ENCODE results near the gene CORT. TPM values are rescaled to one million over a fixed set of nuclear protein-coding genes. Genes with fewer than 3 reads are reported as not detected.
"Not testable (repeated sequence)": the region's sequence is repeated elsewhere in the genome, so short reads cannot be mapped to it uniquely, and the experiment has no call there.

Gene CORT
- total RNA-seq, 2 experiments from 2014 or later, result 0.29 to 0.47 TPM

DNA sequence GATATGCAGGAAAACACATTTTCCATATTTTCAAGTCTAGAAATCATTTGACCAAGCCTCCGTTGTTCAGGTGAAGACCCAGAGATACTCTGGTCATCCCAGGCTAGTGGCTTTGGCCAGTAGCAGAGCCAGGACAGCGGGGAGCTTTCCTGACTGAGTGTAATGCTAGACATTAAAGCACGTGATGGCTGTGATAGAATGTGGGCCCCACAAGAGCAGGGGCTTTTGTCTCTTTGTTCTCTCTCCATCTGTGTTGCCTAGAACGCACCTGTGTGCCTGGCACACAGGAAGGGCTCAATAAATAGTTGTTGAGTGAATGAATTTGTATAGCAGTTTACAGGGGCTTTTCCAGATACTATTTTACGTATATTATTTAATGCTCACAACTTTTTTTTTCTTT is 9.0 kb upstream of the CORT start:
- Mint-ChIP-seq H3K4me3 (no peak overlapping the region), H3K27me3 (ENCODE audit: low read depth) (no peaks in the 10 kb centered on the region), H3K9me3 (no peaks in the 10 kb centered on the region), H3K36me3 (ENCODE audit: low read depth) (no peaks in the 10 kb centered on the region), H3K4me1 (ENCODE audit: low read depth) (no peaks in the 10 kb centered on the region), H3K27ac (no peak overlapping the region)
- intact Hi-C loops (cut with micrococcal nuclease), result no loop called here
- CTCF ChIA-PET, result no interaction called here
- DNase-seq, result no peak

DNA sequence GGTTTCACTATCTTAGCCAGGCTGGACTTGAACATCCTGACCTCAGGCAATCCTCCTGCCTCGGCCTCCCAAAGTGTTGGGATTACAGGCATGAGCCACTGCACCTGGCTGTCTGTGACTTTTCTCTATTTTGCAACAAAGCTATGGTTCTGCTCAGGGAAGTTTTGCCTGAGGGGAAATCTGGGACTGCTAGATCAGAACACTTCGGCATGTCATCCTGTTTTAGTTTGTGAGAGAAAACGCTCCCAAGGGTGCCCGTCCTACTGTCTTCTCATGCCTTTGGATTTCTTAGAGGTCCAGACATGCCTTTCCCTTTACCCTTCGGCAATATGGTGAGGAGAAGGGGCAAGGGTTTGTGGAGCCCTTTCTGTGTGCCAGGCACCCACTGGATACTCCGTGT is 5.6 kb upstream of the CORT start:
- CTCF ChIA-PET, result interaction anchor here (0.7 kb wide), 1 partner anchor 21 kb away, joined by 4 read pairs; no protein-coding TSS in a partner anchor
- Mint-ChIP-seq H3K27ac (no peak overlapping the region), H3K4me3 (no peak overlapping the region)

GRCh38 chr1:10444795-10445397 is 4.9 kb upstream of the CORT start:
- Mint-ChIP-seq H3K27me3 (ENCODE audit: low read depth) (no peaks in the 10 kb centered on the region), H3K27ac (no peak overlapping the region), H3K9me3 (no peaks in the 10 kb centered on the region), H3K4me1 (ENCODE audit: low read depth) (no peaks in the 10 kb centered on the region), H3K36me3 (ENCODE audit: low read depth) (peaks cover 2% of the 10 kb centered on the region), H3K4me3 (no peak overlapping the region)
- intact Hi-C loops (cut with micrococcal nuclease), result no loop called here
- CTCF ChIA-PET, result interaction anchor here (0.7 to 1.0 kb wide), 2 partner anchors 10 to 20 kb away, joined by 4 read pairs; no protein-coding TSS in a partner anchor
- DNase-seq, result no peak

More for the DNA sequence above, 5.6 kb upstream of the CORT start:
- Mint-ChIP-seq H3K4me1 (ENCODE audit: low read depth) (no peaks in the 10 kb centered on the region), H3K27me3 (ENCODE audit: low read depth) (no peaks in the 10 kb centered on the region), H3K36me3 (ENCODE audit: low read depth) (peaks cover 2% of the 10 kb centered on the region), H3K9me3 (no peaks in the 10 kb centered on the region)
- intact Hi-C loops (cut with micrococcal nuclease), result no loop called here
- no peak for DNase-seq

- Mint-ChIP-seq H3K27me3 (ENCODE audit: low read depth) (no peaks in the 10 kb centered on the region), H3K4me3 (no peak overlapping the region), H3K9me3 (no peaks in the 10 kb centered on the region), H3K27ac (no peak overlapping the region), H3K4me1 (ENCODE audit: low read depth) (no peaks in the 10 kb centered on the region), H3K36me3 (ENCODE audit: low read depth) (peaks cover 2% of the 10 kb centered on the region)
- intact Hi-C loops (cut with micrococcal nuclease), result no loop called here
- no peak for DNase-seq
- CTCF ChIA-PET, result interaction anchor here (0.8 kb wide), 1 partner anchor 48 kb away, joined by 3 read pairs; no protein-coding TSS in a partner anchor
Observed at GRCh38 chr1:10446790-10447422, 2.9 kb upstream of the CORT start.

- intact Hi-C loops (cut with micrococcal nuclease), result no loop called here
- CTCF ChIA-PET, result no interaction called here
Observed at GRCh38 chr1:10450156-10450814, 454 bp downstream of the CORT start.

GRCh38 chr1:10450836-10451235 is 1.0 kb downstream of the CORT start:
- intact Hi-C loops (cut with micrococcal nuclease), result no loop called here
- Mint-ChIP-seq H3K4me1 (ENCODE audit: low read depth) (no peaks in the 10 kb centered on the region), H3K27ac (no peak overlapping the region), H3K9me3 (no peaks in the 10 kb centered on the region), H3K36me3 (ENCODE audit: low read depth) (peaks cover 4% of the 10 kb centered on the region), H3K27me3 (ENCODE audit: low read depth) (no peaks in the 10 kb centered on the region), H3K4me3 (no peak overlapping the region)
- DNase-seq, result no peak
- CTCF ChIA-PET, result no interaction called here

More at GRCh38 chr1:10450156-10450814, 454 bp downstream of the CORT start:
- Mint-ChIP-seq H3K27ac (no peak overlapping the region), H3K27me3 (ENCODE audit: low read depth) (no peaks in the 10 kb centered on the region), H3K36me3 (ENCODE audit: low read depth) (peaks cover 4% of the 10 kb centered on the region), H3K4me1 (ENCODE audit: low read depth) (no peaks in the 10 kb centered on the region), H3K9me3 (no peaks in the 10 kb centered on the region), H3K4me3 (no peak overlapping the region)
- DNase-seq, result no peak

DNA sequence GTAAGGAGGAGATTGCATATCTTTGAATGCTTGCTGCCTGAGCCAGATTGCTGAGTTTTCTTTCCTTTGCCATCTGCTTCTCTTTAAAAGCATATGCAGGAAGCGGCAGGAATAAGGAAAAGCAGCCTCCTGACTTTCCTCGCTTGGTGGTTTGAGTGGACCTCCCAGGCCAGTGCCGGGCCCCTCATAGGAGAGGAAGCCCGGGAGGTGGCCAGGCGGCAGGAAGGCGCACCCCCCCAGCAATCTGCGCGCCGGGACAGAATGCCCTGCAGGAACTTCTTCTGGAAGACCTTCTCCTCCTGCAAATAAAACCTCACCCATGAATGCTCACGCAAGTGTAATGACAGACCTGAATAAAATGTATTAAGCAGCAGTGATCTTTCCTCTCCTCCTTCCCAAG is 1.5 kb downstream of the CORT start:
- H3K4me1 Mint-ChIP-seq (ENCODE audit: low read depth), result no peaks in the 10 kb centered on the region
- CTCF ChIA-PET, result no interaction called here
- H3K4me3 Mint-ChIP-seq, result no peak overlapping the region
- peaks cover 7% of the 10 kb centered on the region for H3K36me3 Mint-ChIP-seq (ENCODE audit: low read depth)
- no peaks in the 10 kb centered on the region for H3K9me3 Mint-ChIP-seq
- DNase-seq, result no peak
- intact Hi-C loops (cut with micrococcal nuclease), result no loop called here
- H3K27me3 Mint-ChIP-seq (ENCODE audit: low read depth), result no peaks in the 10 kb centered on the region
- H3K27ac Mint-ChIP-seq, result no peak overlapping the region

- H3K4me1 Mint-ChIP-seq (ENCODE audit: low read depth), result peaks cover 6% of the 10 kb centered on the region
- H3K27ac Mint-ChIP-seq, result peak overlapping the region; percentile 4
- H3K27me3 Mint-ChIP-seq (ENCODE audit: low read depth), result no peaks in the 10 kb centered on the region
- no peaks in the 10 kb centered on the region for H3K9me3 Mint-ChIP-seq
- H3K4me3 Mint-ChIP-seq, result no peak overlapping the region
- CTCF ChIA-PET, result interaction anchor here (0.6 to 2.2 kb wide), 4 partner anchors 10 to 803 kb away, joined by 3 to 4 read pairs (median 3); no protein-coding TSS in a partner anchor
- DNase-seq, result no peak
- intact Hi-C loops (cut with micrococcal nuclease), result no loop called here
- H3K36me3 Mint-ChIP-seq (ENCODE audit: low read depth), result peaks cover 16% of the 10 kb centered on the region
Observed at GRCh38 chr1:10456048-10456447, 6.2 kb downstream of the CORT start.

- Mint-ChIP-seq H3K36me3 (ENCODE audit: low read depth) (peaks cover 21% of the 10 kb centered on the region), H3K27ac (peak overlapping the region; percentile 37), H3K4me1 (ENCODE audit: low read depth) (peaks cover 6% of the 10 kb centered on the region), H3K9me3 (no peaks in the 10 kb centered on the region), H3K4me3 (no peak overlapping the region), H3K27me3 (ENCODE audit: low read depth) (no peaks in the 10 kb centered on the region)
- CTCF ChIA-PET, result interaction anchor here (0.6 to 1.6 kb wide), 3 partner anchors 37 to 803 kb away, joined by 3 read pairs; no protein-coding TSS in a partner anchor
- DNase-seq, result no peak
- intact Hi-C loops (cut with micrococcal nuclease), result no loop called here
Observed at GRCh38 chr1:10456661-10457060, 6.8 kb downstream of the CORT start.

GRCh38 chr1:10457462-10457861 is 7.6 kb downstream of the CORT start:
- H3K9me3 Mint-ChIP-seq; H3K4me3 Mint-ChIP-seq; H3K27ac Mint-ChIP-seq; intact Hi-C loops (cut with micrococcal nuclease); H3K4me1 Mint-ChIP-seq (ENCODE audit: low read depth); H3K27me3 Mint-ChIP-seq (ENCODE audit: low read depth); DNase-seq: not testable (repeated sequence)
- peaks cover 22% of the 10 kb centered on the region for H3K36me3 Mint-ChIP-seq (ENCODE audit: low read depth)
- CTCF ChIA-PET, result interaction anchor here (1.6 kb wide), 1 partner anchor 37 kb away, joined by 3 read pairs; no protein-coding TSS in a partner anchor

DNA sequence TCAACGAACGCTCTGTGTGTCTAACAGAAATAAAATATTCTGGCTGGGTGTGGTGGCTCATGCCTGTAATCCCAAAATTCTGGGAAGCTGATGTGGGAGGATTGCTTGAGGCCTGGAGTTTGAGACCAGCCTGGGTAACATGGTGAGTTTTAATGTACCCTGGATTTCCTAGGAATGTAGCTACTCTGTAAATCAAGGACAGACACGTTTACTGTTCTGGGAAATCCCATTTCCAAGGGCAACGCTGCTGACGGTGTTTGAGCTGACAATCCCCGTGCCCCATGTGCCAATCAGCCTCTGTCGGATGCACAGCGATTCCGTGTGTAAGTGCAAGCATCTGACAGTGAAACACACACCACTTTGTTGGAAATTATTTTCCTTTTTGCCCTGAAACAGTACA is 8.0 kb downstream of the CORT start:
- intact Hi-C loops (cut with micrococcal nuclease), result no loop called here
- CTCF ChIA-PET, result interaction anchor here (0.6 to 0.8 kb wide), 2 partner anchors 580 to 673 kb away, joined by 3 read pairs; no protein-coding TSS in a partner anchor
- peaks cover 24% of the 10 kb centered on the region for H3K36me3 Mint-ChIP-seq (ENCODE audit: low read depth)
- no peaks in the 10 kb centered on the region for H3K9me3 Mint-ChIP-seq
- H3K27ac Mint-ChIP-seq, result no peak overlapping the region
- H3K27me3 Mint-ChIP-seq (ENCODE audit: low read depth), result no peaks in the 10 kb centered on the region
- H3K4me3 Mint-ChIP-seq, result no peak overlapping the region
- DNase-seq, result no peak
- H3K4me1 Mint-ChIP-seq (ENCODE audit: low read depth), result peaks cover 6% of the 10 kb centered on the region

GRCh38 chr1:10459184-10459583 is 9.4 kb downstream of the CORT start:
- Mint-ChIP-seq H3K4me3 (no peak overlapping the region), H3K4me1 (ENCODE audit: low read depth) (peaks cover 6% of the 10 kb centered on the region), H3K36me3 (ENCODE audit: low read depth) (peaks cover 30% of the 10 kb centered on the region), H3K27me3 (ENCODE audit: low read depth) (no peaks in the 10 kb centered on the region), H3K27ac (peak overlapping the region; percentile 16), H3K9me3 (no peaks in the 10 kb centered on the region)
- intact Hi-C loops (cut with micrococcal nuclease), result no loop called here
- DNase-seq, result no peak
- CTCF ChIA-PET, result no interaction called here

Data from activated naive CD4-positive, alpha-beta T cell treated with anti-CD3 and anti-CD28 coated beads for 36 hours (primary cell).